GM12891 (cell line): ENCODE data around the gene LGR6.
"Not testable (repeated sequence)": the region's sequence is repeated elsewhere in the genome, so short reads cannot be mapped to it uniquely, and the experiment has no call there.

Experiments used
- DNase-seq: peaks from one replicate; pipeline ENCODE4 v3.0.0; 2011; ENCODE audit warnings: low spot score; ENCODE audit not compliant: insufficient read length
- FAIRE-seq: peaks from 2 replicates; lab custom pipeline; 2011; peaks lifted over from hg19 to GRCh38; lab: Jason Lieb, UNC
- PAX5 ChIP-seq: IDR thresholded peaks from 2 replicates; pipeline ENCODE4 v1.6.1; 2011; ENCODE audit warnings: low read length, moderate library complexity, mild to moderate bottlenecking; ENCODE audit not compliant: insufficient read depth, severe bottlenecking
- POLR2A ChIP-seq: IDR thresholded peaks from 2 replicates; pipeline ENCODE4 v1.6.1; 2011; ENCODE audit warnings: low read depth, low read length, control low read depth
- POLR2AphosphoS5 ChIP-seq: IDR thresholded peaks from 2 replicates; pipeline ENCODE4 v1.6.1; 2011; ENCODE audit warnings: low read depth, low read length, control low read depth
- POU2F2 ChIP-seq: IDR thresholded peaks from 2 replicates; pipeline ENCODE4 v1.6.1; 2011; ENCODE audit warnings: low read depth, mild to moderate bottlenecking, control low read depth, low read length, moderate library complexity
- SPI1 ChIP-seq: IDR thresholded peaks from 2 replicates; pipeline ENCODE4 v1.6.1; 2011; ENCODE audit warnings: low read depth, low read length, control low read depth
- TAF1 ChIP-seq: IDR thresholded peaks from 2 replicates; pipeline ENCODE4 v1.6.1; 2011; ENCODE audit warnings: low read depth, low read length, control low read depth

LGR6 gene

DNA sequence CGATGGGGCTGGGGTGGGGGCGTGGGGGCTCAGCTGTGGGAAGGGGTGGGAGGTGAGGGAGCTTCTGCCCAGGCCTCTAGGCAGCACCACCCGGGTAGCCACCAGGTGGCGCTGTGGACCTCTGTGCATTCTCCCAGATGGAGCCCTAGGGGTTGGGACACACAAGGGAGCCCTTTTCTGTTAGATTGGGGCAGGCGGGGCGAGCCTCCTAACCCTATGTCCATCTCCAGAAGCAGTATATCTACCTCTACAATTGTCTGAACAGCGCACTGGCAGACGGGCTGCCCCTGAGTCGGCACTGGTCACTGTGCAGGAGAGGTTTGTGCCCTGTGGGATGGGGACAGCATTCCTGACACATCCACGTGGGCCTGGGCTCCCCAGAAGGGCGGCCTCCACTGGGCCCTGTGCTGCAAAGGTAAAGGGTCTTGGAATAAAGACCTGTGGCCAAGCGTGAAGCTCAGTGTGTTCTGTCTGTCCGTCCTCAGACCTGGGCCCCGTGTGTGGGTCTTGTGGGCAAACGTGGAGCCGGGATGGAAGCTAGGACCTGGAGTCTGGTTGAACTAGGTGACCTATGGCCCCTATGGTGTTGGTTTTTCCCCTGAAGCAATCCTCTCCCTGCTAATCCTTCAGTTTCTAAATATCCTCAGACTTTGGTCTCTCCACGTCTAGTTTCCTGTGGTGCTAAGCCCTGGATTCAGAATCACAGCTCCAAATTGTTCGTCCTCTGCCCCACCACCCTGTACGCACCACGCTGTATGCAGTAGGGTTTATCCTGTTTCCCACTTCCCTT is 4.4 kb upstream of the LGR6 start:
- FAIRE-seq: peak; percentile 82
- TF ChIP-seq POU2F2: no peak
- TF ChIP-seq POLR2AphosphoS5: no peak
- no peak for TF ChIP-seq SPI1
- TF ChIP-seq TAF1: no peak
- TF ChIP-seq PAX5: no peak
- TF ChIP-seq POLR2A: no peak

DNA sequence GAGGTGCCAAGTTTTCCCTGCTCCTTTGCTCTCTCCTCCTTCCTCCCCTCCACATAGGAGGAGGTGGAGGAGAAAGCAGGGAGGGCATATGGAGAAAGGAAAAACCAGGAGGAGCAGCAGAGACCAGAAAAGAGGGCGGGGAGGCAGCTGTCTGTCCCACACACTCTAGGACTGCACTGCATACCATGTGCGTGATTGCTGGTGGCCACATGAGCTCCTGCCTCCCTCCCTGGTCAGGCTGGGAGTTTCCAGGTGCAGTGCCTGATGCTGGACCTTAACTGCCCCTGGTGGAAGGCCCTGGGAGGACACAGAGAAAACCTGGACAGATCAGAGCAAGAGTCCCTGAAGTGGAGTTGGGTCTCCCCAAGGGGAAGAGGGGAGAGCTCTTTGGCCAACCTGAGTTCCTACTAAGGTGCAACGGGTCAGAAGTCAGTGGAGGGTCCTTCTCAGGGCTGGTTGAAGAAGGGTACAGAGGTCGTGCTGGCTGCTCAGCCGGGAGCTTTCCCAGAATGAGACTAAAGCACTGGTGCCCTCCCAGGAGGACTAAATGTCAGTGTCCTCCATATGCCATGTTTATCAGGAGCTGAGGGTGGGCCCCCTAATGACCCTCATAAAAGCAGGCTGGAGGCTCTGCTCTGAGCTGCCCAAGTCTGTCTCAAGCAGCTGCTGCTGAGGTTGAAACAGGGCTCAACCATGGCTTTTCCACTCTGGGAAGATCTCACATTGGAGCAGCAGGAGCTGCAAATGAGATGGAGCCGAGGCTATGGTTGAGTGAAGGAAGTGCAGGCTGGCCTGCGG is 3.5 kb upstream of the LGR6 start:
- no peak for FAIRE-seq

More for the DNA sequence above, 4.4 kb upstream of the LGR6 start:
- peak; percentile 58 for DNase-seq

DNA sequence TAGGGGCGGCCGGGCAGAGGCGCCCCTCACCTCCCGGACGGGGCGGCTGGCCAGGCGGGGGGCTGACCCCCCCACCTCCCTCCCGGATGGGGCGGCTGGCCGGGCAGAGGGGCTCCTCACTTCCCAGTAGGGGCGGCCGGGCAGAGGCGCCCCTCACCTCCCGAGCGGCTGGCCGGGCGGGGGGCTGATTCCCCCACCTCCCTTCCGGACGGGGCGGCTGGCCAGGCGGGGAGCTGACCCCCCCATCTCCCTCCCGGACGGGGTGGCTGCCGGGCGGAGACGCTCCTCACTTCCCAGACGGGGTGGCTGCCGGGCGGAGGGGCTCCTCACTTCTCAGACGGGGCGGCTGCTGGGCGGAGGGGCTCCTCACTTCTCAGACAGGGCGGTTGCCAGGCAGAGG is 2.2 kb upstream of the LGR6 start:
- not testable (repeated sequence) for DNase-seq, FAIRE-seq

More for the DNA sequence above, 3.5 kb upstream of the LGR6 start:
- DNase-seq: no peak
- no peak for TF ChIP-seq POLR2AphosphoS5
- TF ChIP-seq PAX5: no peak
- no peak for TF ChIP-seq POLR2A

DNA sequence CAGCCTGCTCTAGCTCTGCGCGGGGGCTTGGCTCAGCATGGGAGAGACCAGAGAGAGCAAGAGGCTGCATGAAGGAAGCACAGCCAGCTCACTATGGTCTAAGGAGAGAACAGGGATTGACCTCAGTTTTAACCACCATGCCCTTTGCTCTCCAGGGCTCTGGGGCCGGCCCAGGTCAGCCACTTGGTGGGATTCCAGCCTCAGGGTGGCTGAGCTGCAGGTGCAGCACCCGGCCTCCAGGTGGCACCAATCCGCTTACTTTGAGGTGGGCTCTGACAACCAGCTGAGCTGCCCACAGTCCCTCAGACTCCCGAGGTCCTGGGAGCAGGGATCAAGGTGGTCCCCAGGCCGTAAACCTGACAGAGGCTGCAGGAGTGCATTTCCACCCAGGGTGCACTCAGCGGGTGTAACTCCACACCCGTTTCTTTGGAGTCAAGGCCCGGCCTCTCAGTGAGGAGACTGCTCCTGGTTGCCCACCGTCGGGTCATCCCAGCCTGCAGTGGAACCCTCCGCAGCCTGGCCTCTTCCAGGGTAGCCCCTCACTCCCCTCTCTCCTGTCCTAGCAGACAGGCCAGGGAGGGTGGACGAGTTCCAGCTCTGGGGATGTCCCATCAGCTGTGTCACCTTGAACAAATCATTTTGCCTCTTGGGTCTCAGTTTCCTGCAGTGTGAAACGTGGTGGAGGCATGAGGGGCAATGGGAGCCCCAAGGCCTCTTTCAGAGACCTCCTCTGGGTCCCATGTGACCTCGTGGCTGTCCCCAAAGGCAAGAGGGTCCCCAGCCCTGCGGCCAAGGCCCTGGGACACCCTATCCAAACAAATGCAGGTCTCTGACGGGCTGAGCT is 607 bp upstream of the LGR6 start:
- peak; percentile 66 for DNase-seq
- FAIRE-seq: no peak
- TF ChIP-seq PAX5 (no peak), SPI1 (no peak), POLR2A (no peak), TAF1 (no peak), POLR2AphosphoS5 (no peak), POU2F2 (no peak)

DNA sequence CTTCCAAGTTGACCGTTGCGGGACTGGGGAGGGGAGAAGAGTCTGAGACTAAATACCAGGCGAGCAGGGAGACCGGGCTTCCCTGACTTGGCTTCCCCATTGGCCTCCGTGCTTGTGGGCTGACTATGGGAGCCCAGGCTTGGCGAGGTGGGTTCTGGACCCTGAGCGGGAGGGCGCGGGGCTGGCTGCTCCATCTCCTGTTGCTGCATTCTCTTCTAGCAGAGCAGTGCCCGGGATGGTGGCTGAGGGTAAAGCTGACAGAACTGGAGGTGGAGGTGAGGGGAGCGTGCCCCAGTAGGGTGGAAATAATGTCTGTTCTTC is 689 bp downstream of the LGR6 start:
- DNase-seq (no peak), FAIRE-seq (no peak)
- no peak for TF ChIP-seq PAX5
- no peak for TF ChIP-seq TAF1
- no peak for TF ChIP-seq POLR2AphosphoS5
- TF ChIP-seq POU2F2: no peak

DNA sequence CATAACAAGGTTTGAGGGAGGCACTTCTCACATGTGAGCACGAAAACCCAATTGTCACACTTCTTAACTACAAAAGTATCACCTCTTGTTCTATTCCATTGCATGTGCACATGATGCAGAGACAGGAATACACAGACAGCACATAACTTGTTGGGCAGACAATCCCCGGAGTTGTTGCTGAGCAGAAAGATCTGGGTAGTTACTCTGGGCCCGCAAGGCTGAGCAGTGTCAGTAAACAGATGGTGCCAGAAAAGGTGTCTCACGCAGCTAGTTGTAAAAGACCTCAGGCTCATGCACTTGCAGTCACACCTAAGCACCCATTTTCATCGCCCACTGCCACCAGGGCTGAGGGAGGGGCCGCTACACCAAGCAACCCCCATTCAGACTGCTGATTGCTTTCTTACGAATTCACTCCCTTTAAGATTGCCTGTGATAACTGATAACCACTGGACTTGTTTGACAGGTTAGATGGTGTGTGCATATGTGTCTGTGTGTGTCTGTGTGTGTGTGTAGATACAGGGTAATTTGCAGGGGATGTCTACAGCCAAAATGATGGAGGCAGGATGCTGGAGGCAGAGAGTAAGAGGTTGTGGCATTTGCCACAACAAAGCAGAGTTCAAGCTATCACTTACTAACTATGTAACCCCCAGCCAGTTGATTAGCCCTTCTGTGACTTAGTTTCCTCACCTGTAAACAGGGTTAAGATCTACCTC is 4.2 kb downstream of the LGR6 start:
- DNase-seq (no peak), FAIRE-seq (peak; percentile 91)
- TF ChIP-seq POU2F2 (no peak), POLR2AphosphoS5 (no peak), TAF1 (no peak), POLR2A (no peak), PAX5 (no peak), SPI1 (no peak)

DNA sequence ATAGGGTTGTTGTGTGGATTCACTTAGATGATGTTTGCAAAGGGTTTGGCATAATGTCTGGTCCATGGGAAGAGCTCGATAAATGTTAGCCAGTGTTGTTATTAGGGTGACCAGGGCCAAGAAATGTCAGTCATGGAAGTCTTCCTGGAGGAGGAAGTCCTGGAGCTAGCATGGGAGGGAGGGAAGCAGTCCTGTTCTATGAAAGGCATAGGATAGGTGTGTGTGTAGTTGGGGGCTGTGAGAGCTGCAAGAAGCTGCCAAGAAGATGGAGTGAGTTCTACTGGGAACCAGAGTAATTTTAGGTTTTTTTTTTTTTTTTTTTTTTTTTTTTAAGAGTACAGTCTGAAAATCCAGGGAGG is 4.7 kb downstream of the LGR6 start:
- no peak for FAIRE-seq
- TF ChIP-seq TAF1 (no peak), POLR2AphosphoS5 (no peak), POLR2A (no peak), POU2F2 (no peak), SPI1 (no peak), PAX5 (no peak)

DNA sequence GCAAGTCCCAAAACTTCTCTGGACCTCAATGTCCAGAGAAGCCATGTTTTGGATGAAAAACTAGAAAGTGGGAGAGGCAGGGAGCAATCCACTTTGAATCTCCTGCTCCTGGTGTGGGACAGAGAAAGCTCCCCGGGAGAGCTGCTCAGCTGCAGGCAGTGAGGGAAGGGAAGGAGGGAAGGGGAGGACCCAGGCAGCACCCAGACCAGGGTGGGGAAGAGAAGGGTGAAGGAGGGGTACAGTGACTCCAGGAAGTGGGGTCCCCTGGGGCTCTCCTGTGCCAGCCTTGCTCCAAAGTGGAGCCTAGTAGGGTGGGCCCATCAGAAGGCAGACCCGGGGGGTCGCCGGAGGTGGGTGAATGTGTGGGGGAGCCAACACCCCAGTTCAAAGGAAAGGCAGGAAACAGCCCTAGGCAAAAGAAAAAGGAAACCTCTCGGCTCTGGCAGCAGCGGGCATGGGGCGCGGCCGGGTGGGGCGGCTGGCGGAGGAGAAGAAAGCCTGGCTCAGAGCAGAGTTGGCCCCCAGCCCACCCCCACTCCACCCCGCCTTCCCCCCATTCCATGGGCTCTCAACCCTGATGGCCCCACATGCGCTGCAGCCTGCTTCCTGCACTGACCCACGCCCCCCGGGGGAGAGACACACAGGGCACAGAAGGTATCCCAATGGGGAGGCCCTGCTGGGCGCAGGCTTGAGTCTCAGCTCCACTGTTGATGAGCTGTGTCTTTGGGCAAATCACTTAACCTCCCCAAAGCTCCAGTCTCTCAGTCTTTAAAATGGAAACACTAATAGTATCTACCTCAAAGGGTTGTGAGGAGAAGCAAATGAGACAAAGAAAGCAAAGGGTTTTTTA is 5.7 kb downstream of the LGR6 start:
- no peak for FAIRE-seq
- TF ChIP-seq PAX5 (no peak), TAF1 (no peak), POLR2A (no peak), POU2F2 (no peak), POLR2AphosphoS5 (no peak), SPI1 (no peak)
- no peak for DNase-seq

More for the DNA sequence above, 4.7 kb downstream of the LGR6 start:
- DNase-seq: no peak

DNA sequence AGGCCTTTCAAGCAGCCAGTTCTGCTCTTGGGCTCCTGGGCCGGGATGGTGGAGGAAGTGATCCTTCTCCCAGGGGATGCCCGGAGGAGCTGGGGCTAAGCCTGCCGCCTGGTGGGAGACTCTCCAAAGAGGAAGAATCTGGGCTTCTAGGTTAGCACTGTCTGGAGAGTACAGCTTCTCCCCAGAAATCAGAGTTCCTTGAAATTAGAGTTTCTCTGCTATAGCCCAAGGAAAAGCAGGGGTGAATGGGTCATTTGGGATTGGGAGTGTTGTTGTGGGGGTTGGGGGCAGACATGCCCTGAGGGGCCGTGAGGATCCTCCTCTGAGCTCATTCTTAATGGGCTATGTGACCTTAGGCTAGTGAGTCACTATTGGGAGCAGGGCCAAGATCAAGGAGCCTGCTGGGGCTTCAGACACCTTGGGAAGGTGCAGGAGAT is 6.5 kb downstream of the LGR6 start:
- FAIRE-seq: no peak
- no peak for DNase-seq
- TF ChIP-seq POLR2A: no peak
- TF ChIP-seq SPI1: no peak
- TF ChIP-seq TAF1: no peak
- no peak for TF ChIP-seq PAX5
- TF ChIP-seq POU2F2: no peak
- no peak for TF ChIP-seq POLR2AphosphoS5
